ENCODE measurements around the gene PHKG2. TPM values are rescaled to one million over a fixed set of nuclear protein-coding genes. Genes with fewer than 3 reads are reported as not detected.
A peak's percentile ranks its signal among the peaks of the same experiment; 100 is the strongest.

The PHKG2 gene
- total and polyA plus RNA-seq, 2 donors from 2014 or later = 27.8 to 34.9 TPM

GRCh38 chr16:30768583-30769181 lies 20.5 kb downstream of the PHKG2 start:
- H3K27ac ChIP-seq (ENCODE audit: low read depth in 2 of 2, low read length in 2 of 2) = no peak overlapping the region
- FAIRE-seq = no peak
- no peak overlapping the region for H3K9ac ChIP-seq (ENCODE audit: low read length in 3 of 3)
- no peak overlapping the region for H3K4me3 ChIP-seq (ENCODE audit: low read length in 3 of 3)
- intact Hi-C loops (cut with DNase I) = no loop called here
- H3K9me3 ChIP-seq (ENCODE audit: control insufficient read depth in 2 of 3, insufficient read depth in 1 of 3, low read length in 3 of 3) = no peaks in the 10 kb centered on the region
- H3K27me3 ChIP-seq (ENCODE audit: control insufficient read depth, insufficient read depth, low read length) = no peaks in the 10 kb centered on the region
- peak in 2 of 5 donors; percentile 24 to 56 for DNase-seq
- no peak for TF ChIP-seq CTCF (IDR thresholded peaks at IDR 0.05; ENCODE audit: borderline replicate concordance, extremely low read depth, insufficient read depth)
- no peaks in the 10 kb centered on the region for H3K4me1 ChIP-seq (ENCODE audit: control insufficient read depth in 2 of 3, insufficient read depth in 2 of 3, low read depth in 1 of 3, low read length in 3 of 3)
- H3K36me3 ChIP-seq (ENCODE audit: control insufficient read depth in 2 of 3, insufficient read depth in 3 of 3, low read length in 3 of 3) = peaks cover 11 to 88% (median 66%) of the 10 kb centered on the region in 3 donors

- Histone ChIP-seq H3K27ac (ENCODE audit: low read depth in 2 of 2, low read length in 2 of 2) (no peak overlapping the region), H3K27me3 (ENCODE audit: control insufficient read depth, insufficient read depth, low read length) (no peaks in the 10 kb centered on the region), H3K36me3 (ENCODE audit: control insufficient read depth in 2 of 3, insufficient read depth in 3 of 3, low read length in 3 of 3) (peaks cover 9 to 82% (median 58%) of the 10 kb centered on the region in 3 donors), H3K9ac (ENCODE audit: low read length in 3 of 3) (no peak overlapping the region), H3K4me3 (ENCODE audit: low read length in 3 of 3) (no peak overlapping the region), H3K4me1 (ENCODE audit: control insufficient read depth in 2 of 3, insufficient read depth in 2 of 3, low read depth in 1 of 3, low read length in 3 of 3) (no peaks in the 10 kb centered on the region), H3K9me3 (ENCODE audit: control insufficient read depth in 2 of 3, insufficient read depth in 1 of 3, low read length in 3 of 3) (no peaks in the 10 kb centered on the region)
- DNase-seq = peak in 2 of 5 donors; percentile 30 to 75
- intact Hi-C loops (cut with DNase I) = no loop called here
- no peak for FAIRE-seq
- TF ChIP-seq CTCF (IDR thresholded peaks at IDR 0.05; ENCODE audit: borderline replicate concordance, extremely low read depth, insufficient read depth) = no peak
These were observed 21.3 kb downstream of the PHKG2 start for GRCh38 chr16:30769379-30770089.

- FAIRE-seq (no peak), DNase-seq (peak in 1 of 5 donors; percentile 72)
- H3K9ac ChIP-seq (ENCODE audit: low read length in 3 of 3) = no peak overlapping the region
- H3K36me3 ChIP-seq (ENCODE audit: control insufficient read depth in 2 of 3, insufficient read depth in 3 of 3, low read length in 3 of 3) = peaks cover 5 to 60% (median 41%) of the 10 kb centered on the region in 3 donors
- H3K9me3 ChIP-seq (ENCODE audit: control insufficient read depth in 2 of 3, insufficient read depth in 1 of 3, low read length in 3 of 3) = no peaks in the 10 kb centered on the region
- no peaks in the 10 kb centered on the region for H3K27me3 ChIP-seq (ENCODE audit: control insufficient read depth, insufficient read depth, low read length)
- H3K4me1 ChIP-seq (ENCODE audit: control insufficient read depth in 2 of 3, insufficient read depth in 2 of 3, low read depth in 1 of 3, low read length in 3 of 3) = peaks cover 0 to 6% (median under 1%) of the 10 kb centered on the region in 3 donors
- no peak overlapping the region for H3K4me3 ChIP-seq (ENCODE audit: low read length in 3 of 3)
- no peak for TF ChIP-seq CTCF (IDR thresholded peaks at IDR 0.05; ENCODE audit: borderline replicate concordance, extremely low read depth, insufficient read depth)
- no peak overlapping the region for H3K27ac ChIP-seq (ENCODE audit: low read depth in 2 of 2, low read length in 2 of 2)
- intact Hi-C loops (cut with DNase I) = no loop called here
These were observed 23.5 kb downstream of the PHKG2 start for GRCh38 chr16:30771726-30772125.

Data from kidney (tissue), 14 donors.